GM18861 (cell line): Measurements from ENCODE around the gene ERG.

ENCODE experiments used
- ATAC-seq: cut with Tn5 transposase; IDR thresholded peaks from one replicate; pipeline ENCODE4 v1.9.1; 2021; ENCODE audit not compliant: unreplicated experiment

Gene ERG

DNA sequence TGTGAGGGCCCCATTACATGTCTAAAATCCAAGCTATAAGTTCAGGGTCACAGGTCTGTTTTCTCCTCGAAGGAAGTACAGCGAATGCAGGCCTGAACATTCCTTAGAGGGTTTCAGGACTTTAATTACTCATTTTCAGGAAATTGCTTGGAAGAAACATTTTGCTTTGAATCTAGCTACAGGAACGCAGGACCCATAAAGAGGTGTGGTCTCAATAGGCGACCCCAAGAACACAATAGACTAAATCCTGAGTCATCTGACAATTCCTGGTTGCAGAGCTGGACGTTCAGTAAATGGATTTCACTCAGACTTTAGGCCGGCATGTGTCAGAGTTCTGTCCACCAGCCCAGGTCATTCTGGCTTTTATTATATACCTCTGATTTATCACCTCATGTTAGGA lies 1.0 kb upstream of the ERG start:
- ATAC-seq, result no peak

DNA sequence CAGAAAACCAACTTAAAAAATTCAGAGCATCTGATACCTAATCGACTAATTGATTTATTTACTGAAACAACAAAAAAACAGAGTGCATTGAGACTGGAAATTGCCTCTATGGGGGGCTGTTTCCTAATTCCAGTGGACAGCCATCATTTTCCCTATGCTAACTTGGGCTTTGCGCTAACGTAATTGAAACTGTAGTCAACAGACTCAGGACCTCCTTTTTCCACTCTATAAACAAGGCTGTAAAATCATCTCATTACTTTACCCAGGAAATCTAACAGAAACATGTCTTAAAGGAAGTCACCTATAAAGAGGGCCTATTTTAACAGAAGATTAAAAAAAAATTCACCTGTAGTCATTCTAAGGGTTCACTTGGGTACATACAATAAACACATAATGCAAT lies 2.1 kb downstream of the ERG start:
- ATAC-seq, result no peak

DNA sequence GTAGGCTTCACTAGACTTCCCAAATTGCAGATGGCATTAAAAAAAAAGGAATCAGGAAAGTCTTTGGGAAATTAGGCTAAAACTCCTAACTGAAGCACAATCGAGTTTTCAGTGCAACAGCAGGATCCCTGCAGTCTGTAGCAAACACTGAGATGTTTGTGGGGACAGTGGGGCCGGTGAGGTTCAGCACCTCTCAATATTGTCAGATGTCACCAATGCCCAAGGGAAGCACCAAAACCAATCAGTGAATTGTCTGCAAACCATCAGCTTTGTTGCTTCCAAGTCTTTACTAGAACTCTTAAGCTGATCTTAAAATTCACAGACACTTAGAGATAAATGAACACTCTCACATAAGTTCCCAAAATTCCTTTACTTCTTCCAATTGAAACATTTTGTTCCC lies 2.6 kb downstream of the ERG start:
- no peak for ATAC-seq

DNA sequence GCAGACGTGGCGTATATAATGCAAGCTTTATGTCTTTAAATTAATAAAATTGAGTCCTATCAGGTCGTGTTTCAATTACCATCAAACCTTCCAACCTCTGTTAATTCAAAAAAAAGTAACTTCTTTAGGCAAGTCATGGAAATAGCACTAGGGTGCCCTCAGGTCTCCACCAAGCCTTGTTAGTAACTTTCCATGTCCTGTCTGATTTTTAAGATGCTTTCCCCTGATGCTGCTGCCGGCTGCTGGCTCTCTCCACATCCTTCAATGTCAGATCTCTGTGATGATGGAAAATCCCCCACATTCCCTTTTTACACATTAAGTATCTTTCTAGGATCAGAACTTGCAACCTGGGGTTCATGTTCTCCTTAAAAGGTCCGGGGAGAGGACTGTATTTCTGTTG lies 3.0 kb downstream of the ERG start:
- ATAC-seq, result no peak

DNA sequence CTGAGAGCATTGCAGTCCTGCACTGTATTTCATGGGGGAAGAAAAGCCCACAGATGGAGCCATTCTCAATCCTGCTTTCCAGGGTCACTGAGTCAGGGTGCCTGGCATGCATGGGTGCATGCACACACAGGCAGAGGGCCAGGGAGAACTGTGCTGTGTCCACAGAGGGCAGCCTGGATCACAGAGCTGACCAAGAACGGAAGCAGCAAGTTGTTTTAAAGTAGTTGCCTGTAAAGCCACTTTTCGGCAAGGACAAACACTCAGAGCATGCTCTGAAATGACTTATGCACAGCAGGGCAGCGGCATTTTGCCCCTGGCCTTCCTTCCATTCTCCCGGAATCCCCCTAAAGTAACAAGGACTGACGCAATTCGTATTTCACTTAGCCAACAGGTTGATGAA lies 3.6 kb downstream of the ERG start:
- ATAC-seq, result no peak

DNA sequence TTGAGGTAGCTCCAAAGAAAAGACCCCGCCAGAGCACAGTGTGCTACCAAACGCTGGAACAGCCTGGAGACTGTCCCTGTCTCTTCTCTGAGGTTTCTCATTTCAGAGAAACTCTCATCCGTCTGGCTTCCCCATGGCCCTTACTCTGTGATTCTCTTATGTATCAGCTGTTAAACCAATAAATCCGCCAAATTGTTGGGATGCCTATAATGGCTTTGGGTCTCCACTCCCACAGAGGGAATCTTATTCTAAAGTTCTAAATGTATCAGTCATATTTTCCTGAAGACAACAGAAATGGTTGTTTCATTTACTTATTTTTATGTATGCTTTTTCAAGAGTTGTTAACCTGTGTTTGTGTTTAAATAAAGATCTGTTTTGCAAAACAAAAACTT lies 4.0 kb downstream of the ERG start:
- ATAC-seq, result no peak

DNA sequence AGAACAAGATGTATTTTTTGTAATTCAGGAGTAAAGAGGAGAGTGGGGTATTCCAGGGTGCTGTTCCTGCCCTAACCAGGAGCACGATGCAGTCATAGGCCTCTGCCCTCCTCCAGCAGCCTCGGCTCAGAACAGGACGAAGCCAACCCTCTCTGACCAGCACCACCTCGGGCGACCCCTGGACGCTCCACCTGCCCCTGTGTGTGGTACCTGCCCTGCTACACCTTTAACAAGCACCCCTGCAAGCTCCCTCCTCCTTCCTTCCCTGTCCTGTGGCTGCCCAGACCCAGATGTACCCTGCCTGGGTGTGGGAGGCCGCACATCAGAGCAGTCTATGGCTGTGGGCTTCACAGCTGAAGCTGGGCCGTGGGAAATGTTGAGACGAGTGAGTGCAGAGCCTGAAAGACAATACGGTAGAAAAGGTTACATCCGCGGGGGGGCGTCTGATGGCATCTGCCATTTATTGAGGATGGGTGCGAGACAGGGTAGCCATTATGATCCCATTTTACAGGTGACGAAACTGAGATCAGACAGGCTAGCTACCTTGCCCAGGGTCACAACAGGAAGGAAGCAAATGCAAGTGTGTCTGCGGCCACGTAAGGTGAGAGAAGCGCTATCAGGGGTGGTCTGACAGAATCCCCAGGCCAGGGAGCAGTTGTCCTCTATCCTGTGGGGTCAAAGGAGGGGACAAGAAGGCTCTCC lies 4.6 kb downstream of the ERG start:
- no peak for ATAC-seq

DNA sequence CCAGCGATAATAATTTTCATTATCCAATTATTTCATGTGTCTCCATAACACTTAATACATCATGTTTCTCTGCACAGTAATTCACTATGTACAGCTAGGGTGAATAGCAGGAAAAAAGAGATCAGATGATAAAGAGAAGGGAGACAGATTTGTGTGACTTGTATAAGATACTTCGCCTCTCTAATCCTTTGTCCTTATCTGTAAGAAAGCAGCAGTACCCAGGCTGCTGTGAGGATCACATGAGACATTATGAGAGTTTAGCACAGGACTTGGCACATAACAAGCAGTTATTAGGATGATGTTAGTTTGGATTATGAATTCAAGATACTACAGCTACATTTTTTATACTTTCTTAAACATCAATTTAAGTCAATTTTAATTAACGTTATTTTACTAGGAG lies 6.3 kb downstream of the ERG start:
- no peak for ATAC-seq

DNA sequence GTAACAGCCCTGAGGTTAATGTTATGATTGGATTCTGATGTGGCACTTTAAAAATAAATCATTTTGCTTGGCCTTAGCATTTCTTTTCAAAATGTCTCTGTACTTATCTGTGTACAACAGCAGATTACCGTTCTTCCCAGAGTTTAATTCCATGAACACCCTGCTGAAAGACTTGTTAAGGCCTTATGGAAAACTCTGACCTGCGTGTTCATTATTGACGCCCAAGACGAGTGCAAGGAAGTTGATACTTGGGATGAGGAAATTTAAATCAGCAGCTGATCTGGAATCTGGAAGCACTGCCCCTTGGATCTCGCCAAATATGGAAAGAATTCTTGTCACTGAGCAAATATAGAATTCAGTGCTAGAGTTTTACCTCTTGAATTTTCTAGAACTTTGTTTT lies 6.7 kb downstream of the ERG start:
- no peak for ATAC-seq

DNA sequence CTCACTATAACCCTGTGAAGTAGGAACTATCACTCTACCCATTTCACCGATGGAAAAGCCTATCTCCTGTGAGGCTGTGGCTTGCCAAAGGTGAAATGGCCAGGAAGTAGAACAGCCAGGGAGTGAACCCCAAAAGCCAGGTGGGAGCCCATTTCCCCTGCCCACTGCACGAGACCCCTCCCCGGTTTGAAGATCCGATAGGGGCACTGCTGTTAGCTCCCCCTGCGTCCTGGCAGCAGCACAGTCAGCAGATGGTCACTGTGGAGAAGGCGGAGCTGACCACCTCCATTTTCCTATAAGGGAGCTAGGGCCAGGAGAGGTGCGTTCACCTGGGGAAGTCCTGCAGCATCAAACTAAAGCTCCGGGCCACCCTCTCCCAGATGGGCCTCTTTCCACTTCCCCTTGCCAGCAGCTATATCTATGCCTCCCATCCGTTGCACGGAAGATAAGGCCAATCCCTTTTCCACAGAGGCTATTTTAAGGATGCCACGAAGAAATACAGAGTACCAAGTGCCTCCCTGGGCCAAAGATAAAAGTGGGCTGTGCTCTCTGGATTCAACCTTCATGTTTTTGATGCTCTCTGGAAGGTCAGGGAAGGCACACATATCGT lies 7.8 kb downstream of the ERG start:
- no peak for ATAC-seq

DNA sequence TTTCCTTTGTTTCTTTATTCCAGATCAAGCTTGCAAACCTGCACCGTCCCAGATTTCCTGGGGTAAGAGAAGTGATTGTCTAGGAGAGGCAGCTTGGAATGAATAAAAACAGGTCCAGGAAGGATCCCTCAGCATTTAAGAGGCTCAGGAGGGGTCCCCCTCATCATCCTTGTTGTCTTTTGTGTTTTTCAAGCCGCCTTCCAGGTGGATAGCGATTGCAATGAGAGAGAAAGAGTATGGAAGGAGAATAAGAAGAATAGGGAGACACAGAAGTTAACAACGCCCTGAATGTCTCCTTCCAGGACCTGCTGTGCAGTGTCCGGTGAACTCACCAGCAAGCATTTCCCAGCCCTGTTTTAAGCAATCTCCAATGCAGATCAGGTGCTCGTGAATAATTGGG lies 8.5 kb downstream of the ERG start:
- ATAC-seq, result no peak

DNA sequence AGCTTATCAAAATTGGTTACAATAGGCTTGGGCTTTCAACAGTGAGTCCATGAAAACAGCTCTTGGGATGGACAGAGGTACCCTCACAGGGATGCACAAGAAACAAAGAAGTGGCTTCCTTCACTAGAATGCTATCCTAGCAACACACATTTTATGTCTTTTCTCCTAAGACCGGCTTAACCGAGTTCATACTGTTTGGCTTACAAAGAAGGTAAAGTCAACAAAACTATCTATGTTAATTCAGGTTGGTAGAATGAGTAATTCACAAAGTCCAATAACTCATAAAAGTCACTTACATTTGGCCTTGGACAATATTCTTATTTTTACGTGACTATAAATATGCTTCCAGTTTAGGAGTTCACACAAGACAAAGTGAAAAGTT lies 9.0 kb downstream of the ERG start:
- ATAC-seq, result no peak

DNA sequence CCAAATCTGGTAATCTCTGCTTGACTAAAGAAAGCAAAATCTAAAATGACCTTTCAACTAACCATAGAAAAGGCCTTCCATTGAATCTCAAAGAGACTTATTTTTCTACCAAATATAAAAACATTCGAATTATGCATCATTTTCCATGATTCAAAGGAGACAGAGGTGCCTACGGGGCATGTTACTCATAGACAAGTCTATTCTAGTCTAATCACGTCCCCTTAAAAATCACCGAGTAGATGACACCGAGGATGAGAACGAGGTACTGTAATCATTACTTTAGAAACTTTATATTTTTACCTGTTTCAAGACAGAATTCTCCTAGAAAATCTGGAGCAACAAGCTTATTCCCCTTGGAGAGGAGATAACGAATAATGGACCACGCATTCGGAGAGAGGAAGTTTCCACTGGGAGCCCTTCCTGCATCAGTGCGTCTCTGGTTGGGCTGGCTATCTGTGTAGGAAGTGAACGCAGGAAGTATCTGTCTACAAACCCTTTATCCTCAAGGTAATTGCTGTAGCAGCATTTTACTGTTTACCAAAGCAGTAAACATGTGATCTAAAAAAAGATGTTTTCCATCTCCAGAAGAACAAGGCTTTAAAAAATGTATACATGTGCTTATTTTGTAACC lies 9.5 kb downstream of the ERG start:
- no peak for ATAC-seq

DNA sequence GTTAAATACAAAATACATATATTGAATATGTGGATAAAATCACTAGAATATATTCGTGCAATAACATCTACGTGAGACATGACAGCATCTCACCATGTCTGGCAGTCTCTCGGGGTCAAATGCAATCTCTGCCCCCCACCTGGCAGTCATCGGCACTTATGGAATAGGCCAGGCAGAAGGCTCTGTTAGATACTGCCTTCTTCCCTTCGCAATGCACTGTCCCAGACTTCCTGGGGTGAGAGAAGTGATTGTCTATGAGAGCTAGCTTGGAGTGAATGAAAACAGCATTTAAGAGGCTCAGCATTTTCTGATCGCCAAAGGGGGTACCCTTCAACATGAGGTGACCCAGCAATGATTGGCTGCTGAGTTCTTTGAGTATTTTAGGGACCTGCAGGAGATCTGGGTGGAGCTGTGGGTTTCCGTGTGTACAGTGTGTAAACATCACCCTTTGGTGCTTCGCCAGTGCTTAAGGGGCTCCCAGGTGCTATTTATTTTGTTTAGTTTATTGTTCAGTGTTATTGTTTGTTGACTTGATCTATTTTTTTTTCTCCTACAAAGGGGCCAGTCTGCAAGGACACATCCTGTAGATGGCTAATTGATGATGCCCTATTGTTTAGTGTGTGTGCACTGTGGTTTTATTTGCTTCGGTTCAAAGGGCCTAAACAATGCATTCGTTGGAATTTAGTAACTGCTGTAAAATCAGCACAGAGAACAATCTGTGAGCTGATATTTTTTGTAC lies 10.2 kb downstream of the ERG start:
- no peak for ATAC-seq

DNA sequence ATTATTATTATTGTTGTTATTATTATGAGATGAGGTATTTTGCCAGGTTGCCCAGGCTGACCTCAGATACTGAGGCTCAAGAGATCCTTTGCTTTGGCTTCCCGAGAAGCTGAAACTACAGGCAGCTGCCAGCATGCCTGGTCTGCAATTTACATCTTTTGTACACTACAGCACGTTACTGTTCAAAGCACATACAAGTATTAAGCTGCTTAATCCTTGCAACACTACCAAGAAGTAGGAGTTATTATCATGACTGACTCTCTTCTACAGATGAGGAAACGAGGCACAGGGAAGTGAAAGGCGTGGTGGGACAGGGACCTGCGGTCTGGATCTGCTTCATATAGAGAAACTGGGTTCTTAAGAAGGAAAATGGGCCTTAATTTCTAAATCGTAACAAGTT lies 11.6 kb downstream of the ERG start:
- no peak for ATAC-seq

DNA sequence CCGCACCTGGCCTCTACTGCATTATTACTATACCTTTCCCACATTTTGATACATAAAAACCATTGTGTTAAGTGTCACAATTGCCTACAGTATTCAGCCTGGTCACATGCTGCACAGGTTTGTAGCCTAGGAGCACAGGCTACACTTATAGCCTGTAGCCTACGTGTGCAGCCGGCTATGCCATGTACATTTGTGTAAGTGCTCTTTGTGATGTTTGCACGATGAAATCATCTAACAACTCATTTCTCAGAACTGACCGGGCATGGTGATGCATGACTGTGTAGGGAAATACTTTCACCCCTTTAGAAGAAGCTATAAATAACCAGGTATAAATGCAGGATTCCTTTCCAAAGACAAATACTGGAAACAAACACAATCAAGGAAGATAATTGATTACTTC lies 12.1 kb downstream of the ERG start:
- ATAC-seq, result no peak

DNA sequence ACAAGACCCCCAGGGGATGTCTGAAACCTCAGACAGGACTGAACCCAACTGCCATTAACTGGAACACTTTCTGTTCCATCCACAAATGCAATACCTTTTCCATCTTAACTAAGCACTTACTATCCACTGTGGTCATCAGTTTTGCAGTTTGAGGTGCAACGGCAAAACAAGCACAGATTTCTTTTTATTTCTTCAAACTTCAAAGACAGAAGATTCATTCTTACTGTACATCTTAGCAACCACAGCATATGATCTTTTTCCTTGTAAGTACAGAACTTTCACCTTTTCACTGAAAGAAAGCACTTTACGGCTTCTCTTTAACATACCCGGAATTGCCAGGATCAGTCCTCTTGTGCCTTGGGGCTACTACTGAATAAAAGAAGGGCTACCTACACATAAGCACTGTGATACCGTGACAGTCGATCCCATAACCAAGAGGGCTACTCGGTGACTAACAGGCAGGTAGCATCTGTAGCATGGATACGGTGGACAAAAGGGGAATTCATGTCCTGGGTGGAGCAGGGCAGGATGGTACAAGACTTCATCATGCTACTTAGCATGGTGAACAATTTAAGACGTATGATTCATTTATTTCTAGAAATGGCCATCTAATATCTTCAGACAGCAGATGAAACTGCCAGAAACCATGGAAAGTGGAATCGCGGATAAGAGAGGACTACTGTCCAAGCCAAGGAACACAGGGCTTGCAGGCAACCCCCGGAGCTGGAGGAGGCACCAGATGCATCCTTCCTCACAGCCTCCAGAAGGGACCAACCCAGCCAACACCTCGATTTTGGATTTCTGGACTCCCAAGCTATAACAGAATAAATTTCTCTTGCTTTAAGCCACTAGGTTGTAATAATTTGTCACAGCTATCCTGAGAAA lies 18.4 kb downstream of the ERG start:
- no peak for ATAC-seq

DNA sequence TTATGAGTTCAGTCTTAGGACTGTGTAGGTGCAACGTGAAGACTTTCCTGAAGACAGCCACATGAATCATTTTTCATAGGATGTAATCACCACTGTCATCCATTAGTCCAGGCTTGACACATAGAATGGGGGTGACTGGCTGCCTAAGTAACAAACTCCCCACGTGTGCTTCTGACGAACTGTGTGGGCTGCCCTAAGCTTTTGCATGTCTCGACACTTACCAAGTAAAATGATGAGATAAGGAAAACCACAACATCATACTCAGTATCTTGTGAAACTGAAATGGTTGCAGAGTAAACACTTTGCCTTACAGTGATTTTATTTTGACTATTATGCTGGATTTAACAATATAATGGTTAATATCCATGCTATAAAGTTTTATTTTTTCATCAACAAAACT lies 19.5 kb downstream of the ERG start:
- no peak for ATAC-seq

DNA sequence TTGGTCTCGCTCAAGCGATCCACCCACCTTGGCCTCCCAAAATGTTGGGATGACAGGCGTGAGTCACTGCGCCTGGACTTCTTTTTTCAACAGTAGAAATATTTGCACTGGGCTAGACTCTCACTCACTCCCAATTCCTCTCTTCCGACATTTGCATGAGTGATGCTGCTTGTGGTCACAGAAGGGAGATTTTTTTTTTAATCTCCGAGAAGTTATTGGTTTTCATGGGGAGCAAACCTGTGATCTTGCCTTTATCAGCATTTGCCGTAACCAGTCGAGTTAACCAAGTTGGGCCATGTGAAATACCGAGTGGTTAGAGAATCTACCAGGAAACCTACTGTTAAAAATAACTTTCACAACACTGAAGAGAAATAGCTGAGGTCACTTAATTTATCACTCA lies 21.1 kb downstream of the ERG start:
- no peak for ATAC-seq

DNA sequence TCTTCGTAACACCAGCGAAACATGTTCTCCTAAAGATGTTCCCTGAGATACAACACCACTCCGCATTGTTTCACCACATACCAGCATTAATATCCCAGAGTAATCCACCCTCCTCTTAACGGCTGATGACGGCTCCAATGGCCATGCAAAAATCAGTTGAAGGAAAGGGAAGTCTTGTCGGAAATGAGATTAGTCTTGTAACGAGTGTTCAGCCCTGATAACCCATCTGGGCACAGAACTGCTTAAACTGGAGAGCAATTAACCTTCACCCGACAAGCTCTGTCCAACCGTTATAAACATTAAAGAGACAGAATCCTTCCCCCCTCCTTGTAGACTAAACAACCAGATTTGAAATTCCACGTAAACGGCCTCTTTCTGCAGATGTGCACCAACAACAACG lies 21.9 kb downstream of the ERG start:
- ATAC-seq, result no peak

DNA sequence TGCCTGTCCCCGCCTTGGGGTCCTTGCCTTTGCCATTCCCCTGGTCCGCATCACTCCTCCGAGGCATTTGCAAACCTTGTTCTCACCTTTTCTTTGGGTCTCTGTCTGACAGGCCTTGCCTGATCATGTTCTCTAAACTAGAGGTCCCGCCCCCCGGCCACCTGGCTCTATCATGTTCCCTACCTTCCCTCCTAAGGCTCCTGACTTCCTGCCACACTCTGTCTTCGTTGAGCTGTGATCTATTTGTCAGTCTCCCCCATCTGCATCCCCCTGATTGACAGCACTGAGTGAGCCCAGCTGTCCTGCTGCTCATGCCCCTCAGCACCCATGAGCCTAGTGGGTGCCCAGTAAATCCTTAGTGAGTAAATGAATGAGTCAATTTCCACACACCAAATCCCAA lies 22.8 kb downstream of the ERG start:
- no peak for ATAC-seq
